Stimulated activated CD8-positive, alpha-beta memory T cell treated with anti-CD3 and anti-CD28 coated beads, Interleukin-12 subunit alpha, Interleukin-12 subunit beta, amount 100 ng/mL, for 1 hour (primary cell): Measurements from ENCODE around the gene AP3S2.

Experiments used
- DNase-seq: peaks from one replicate; pipeline ENCODE4 v3.0.0-alpha.2; 2020; ENCODE audit warnings: low read depth

Gene AP3S2

DNA sequence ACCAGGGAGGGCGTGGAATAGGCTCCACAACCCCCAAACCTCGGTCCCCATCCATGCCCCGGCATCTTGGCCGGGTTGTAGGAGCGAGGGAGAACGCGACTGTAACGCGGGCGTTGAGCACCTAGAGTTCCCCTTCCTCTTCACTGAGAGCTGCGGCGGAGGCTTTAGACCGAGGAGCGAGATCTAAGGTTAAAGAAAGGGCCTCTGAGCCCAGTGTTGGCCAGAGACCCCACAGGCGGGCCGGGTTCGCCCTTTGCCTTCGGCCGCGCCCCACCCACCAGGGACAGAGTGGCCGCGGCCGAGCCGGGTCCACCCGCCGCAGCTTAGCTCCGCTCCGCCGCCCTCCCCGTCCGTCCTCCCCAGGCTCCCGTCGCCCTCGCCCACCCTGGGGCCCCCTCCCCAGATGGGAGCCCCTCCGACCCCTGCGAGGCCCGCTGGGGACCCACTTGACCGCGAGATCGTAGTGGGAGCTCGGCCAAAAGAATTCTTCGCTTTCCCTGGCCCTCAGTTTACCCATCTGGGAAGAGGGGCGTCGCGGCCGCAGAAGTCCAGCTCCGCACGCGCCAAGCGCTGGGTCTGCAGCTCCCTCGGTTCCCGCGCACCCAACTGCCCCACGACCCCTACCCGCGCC is 79.6 kb downstream of the AP3S2 start:
- no peak for DNase-seq

DNA sequence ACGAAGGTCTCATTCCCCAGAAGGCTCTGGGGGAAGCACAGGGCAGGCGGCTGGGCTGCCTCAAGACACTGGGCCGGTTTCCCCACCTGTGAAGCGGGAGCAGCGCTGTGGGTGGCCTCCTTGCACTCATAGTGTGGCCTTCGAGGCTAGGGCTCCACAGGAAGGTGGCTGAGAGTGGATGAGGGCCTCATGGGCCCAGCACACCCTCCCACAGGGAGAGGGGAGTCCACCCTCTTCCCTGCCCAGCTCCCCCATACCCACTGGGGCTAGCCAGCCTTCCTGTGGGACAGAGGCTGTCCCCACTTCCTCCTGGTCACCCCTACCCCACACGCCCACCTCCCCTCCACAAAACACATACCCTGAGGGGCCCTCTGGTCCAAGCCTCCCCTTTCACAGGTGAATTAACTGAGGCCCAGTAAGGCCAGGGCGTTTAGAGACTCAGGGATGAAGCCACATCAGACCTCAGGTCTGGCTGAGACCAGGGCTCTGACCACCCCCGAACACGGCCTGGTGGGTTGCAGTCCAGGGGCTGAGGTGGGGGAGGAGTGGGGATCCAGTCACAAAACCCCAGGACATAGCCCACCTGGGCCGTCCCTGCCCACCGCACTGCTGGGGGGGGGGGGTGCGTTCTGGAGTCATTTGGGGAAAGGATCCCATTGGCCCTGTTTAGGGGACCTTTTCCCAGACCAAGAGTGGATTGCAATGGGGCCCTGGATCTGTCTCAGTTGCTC is 80.2 kb downstream of the AP3S2 start:
- DNase-seq = no peak

DNA sequence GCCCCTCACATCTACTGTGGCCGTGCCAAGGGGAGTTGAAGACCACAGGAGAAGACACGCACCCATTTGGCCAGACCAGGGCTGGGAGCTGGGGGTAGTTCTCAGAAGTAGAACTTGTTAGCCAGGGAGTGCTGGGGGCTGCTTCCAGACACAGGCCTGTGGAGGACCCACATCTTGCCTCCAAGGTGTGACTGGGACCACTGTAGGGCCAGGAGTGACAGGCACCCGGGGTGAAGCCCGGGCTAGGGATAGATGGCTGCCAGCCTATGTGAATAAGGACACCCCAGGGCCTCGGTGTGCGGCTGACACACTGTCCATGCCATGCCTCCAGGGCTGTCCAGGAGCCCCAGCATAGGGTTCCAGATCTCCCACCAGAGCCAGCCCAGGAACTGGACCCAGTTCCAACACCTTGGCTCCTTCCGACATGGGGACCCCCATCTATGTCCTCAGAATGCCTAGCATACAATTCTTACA is 80.9 kb downstream of the AP3S2 start:
- DNase-seq = no peak

DNA sequence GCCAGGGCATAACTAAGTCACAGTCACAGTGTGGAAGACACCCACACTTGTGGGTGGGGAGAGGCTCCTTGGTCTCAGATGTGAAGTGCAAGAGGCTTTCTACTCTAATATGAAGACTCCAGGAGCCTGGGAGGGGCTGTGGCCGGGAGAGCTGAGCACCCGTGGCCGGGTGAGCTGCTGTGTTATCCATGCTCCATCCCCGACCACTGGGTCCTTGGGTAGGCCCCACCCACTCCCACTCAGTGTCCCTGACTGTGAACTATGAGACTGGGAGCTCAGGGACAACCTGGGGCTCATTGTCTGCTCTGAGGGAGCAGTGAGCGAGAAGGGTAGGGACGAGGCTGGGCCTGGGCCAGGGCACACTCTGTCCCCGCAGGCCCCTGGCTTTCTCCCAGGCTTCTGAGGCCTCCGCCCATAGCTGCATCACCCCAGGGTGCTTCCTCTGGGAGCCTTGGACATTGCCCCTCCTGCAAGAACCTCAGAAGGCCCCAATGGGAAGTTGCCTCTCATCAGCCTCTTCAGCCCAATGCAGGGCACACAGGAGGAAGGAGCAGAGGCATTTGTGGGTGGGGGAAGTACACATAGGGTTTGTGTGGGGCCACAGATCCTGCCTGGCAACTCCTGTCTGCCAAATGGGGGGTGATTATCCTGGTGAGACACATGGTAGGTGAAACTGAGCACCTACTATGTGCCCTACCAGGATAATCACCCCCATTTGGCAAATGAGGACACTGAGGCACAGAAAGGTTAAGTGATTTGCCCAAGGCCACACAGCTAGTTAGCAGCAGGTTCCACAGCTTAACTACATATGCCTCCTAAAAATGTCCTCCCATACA is 81.6 kb downstream of the AP3S2 start:
- no peak for DNase-seq

DNA sequence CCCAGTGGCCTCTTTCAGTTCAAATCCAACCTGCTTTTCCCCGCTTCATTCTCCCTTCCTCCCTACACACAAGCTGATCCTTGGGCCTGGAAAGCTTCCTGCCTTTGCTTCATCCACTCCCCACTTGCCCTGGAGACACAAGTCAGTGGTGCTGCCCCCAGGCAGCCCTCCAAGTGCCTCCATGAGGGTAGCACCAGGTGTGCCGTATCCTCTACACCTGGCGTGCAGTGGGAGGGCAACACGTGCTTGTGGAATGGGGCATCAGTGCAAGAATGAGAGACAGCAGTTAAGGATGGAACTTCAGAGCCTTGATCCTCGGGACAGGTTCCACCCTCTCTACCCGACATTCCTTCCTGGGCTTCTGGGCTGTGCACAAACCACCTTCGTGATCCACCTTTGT is 83.0 kb downstream of the AP3S2 start:
- no peak for DNase-seq

DNA sequence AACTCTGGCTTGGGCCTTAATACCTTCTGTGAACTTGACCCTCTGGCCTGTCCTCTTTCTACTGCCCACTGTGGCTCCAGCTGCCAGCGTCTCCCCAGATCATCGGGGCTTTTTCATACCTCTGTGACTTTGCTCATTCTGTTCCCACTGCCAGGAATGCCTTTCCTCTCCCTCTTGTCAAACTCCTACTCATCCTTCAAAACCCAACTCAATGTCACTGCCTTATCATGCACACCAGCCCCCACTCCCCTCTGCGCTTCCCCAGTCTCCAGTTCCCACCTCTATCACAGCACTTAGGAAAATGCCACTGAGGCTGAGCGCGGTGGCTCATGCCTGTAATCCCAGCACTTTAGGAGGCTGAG is 84.0 kb downstream of the AP3S2 start:
- no peak for DNase-seq

DNA sequence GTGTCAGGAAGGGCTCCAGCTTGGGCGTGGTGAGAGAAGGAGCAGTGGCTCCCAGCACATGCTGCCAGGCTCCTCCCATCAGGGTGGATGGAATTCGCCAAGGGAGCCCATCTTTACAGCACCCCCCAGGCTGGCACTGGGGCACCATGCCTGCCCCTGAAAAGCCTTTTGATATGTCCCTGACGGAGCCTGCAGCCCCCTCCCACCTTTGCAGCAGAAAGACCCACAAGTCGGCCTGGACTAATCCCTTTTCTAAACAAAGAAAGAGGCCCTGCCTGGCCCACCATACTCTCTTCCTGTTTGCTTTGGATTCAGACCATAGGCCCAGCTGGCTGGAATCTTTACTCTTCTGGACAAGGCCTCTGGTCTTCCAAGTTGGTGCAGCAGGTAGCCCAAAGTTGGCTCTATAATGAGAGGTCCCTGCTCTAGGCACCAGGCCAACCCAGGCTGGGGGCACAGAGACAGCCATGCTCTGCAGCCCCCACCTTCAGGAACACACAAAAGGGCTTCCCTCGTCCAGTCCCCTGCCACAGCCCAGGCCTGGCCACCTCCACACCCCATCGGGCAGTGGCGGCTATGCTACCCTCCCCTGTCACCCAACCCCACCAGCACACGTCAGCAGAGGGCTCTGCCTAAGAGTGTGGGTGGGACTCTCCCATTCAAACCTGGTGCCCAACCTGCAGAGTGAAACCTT is 84.6 kb downstream of the AP3S2 start:
- no peak for DNase-seq

DNA sequence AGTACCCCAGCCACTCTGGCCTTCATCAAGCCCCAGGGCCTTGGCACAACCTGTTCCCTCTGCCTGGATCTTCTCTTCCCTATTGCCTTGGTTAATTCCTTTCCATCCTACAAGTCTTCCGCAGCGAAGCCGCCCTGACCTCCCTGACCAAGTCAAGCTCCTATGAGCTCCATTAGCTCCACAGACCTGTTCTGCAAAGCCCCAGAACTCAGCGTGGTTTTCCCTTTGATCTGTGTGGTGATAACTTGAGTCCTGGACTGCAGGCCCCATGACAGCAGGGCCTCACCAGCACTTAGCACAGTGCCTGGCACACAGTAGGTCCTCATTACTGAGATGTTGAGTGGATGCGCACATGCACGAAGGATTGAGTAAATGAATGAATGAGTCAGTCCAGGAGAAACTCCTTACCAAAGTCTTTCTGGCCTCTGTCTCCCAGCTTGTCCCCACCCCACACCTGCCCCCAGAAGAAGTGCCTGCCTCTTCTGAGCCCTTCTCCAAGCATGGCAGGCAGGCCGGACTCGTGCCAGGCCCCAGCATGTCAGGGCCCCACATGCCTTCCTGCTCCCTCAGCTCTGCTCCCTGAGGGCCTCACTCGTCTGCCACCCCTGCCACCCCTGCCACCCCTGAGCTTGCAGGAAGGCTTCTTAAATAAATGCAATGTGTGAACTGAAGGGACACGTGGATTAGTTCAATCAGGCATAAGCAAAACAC is 85.5 kb downstream of the AP3S2 start:
- DNase-seq = no peak

DNA sequence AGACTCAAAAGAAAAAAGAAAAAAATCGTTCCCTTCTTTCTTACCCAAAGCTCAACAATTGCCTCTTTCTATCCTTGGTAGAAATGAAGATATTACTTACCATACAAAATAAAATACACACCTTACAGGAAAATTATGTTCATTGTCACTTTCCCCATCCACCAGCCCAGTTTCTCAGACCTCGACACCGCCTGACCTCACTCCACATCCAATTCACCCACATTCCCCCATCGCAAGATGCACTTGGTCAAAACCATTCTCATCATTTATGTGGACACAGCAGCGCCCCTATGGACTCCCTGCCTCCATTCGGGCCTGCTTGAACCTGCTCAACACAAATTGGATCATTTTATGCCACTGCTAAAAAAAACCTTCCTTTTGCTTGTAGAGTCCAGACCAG is 86.1 kb downstream of the AP3S2 start:
- no peak for DNase-seq

DNA sequence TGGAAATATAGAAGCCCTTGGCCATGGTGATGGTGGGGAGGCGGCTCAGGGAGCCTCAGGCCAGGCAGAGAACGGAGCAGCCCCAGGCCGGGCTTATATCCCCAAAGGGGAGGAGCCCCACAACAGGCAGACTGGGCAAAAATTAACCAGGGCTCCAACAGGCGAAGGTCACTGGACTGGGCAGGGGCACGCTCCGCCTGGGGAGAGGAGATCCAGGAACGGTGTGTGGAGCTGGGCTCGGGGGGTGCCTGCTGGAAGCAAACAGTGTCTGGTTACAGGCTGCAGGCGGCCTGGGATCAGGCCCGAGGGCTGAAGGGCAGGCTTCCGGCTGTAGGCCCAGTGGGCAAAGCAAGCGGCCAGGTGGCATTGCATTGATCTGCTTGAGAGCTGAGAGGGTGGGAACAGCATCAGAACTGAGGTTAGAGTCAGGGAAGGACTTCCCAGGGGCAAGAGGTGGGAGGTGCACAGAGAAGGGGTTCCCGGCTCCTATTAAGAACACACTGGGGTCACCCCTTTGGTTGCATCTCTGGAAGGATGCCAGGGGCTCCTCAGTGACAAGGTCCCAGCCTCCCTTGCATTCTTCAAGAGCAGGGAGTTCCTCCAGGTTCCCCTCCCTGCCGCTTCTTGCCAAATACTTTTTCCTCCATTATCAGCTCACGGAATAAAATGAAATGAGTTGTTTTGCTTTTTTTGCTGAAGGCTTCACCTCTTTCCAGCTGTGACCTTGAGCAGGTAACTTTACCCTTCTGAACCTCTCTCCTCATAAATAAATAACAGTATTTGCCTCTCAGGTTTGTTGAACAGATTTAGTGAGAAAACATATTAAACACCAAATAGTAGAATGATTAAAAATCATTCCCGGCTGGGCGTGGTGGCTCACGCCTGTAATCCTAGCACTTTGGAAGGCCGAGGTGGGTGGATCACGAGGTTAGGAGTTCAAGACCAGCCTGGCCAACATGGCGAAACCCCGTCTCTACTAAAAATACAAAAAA is 86.9 kb downstream of the AP3S2 start:
- DNase-seq = no peak

DNA sequence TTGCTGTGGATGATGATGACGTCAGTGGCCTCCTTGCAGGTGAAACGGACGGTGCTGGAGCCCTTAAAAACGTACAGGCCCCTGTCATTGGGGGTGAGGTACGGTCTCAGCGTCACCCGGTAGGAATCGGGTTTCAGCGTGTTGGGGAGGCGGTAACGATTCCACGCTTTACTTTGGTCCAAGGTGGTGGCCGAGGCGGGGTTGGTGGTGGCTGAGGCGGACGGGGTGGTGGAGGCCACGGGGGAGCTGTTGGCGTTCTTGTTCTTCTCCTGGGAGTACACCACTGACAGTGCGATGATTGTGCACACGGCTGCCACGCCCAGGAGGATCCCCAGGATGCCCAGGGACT is 87.6 kb downstream of the AP3S2 start:
- no peak for DNase-seq

DNA sequence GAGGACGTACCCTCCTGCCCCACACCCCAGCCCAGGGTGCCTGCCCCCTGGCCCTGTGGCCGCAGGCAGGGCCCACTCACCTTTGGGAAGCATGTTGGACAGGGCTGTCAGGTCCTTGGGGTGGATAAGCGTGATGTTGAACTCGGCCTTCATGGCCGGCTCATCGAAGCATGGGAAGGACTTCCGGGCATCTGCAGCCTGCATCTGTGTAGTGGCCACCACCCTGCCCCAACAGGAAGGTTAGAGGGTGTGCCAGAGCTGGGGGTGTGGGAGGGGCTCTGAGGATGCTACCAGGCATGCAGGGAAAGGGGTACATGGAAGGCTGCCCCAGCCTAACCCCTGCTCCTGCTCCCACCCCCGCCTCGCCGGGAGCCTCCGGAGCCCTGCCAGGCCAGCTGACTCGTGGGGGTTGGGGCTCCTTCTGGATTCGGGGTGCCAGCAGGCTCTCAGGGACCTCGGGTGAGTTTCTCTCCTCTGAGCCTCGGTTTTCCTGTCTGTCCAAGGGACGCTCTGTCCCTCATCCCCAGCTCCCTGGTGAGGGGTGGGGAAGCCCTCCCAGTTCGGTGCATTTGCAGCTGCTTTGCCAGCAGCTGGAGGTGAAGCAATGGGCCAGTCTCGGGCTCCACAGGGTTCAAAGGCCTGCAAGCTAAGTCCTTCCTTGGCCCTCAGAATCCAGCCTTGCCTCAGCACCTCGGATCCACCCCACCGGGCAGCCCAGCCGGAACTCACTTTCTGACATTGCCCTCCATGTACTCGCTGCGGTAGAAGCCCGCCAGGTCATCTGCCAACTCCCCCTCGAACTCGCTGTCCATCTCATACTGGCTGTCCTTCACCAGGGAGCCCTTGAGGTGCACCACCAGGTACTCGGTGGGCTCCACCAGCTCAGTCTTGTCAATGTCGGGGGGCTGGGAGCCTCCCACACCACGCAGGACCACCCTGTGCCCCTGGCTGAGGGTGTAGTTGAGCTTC is 88.3 kb downstream of the AP3S2 start:
- DNase-seq = no peak

DNA sequence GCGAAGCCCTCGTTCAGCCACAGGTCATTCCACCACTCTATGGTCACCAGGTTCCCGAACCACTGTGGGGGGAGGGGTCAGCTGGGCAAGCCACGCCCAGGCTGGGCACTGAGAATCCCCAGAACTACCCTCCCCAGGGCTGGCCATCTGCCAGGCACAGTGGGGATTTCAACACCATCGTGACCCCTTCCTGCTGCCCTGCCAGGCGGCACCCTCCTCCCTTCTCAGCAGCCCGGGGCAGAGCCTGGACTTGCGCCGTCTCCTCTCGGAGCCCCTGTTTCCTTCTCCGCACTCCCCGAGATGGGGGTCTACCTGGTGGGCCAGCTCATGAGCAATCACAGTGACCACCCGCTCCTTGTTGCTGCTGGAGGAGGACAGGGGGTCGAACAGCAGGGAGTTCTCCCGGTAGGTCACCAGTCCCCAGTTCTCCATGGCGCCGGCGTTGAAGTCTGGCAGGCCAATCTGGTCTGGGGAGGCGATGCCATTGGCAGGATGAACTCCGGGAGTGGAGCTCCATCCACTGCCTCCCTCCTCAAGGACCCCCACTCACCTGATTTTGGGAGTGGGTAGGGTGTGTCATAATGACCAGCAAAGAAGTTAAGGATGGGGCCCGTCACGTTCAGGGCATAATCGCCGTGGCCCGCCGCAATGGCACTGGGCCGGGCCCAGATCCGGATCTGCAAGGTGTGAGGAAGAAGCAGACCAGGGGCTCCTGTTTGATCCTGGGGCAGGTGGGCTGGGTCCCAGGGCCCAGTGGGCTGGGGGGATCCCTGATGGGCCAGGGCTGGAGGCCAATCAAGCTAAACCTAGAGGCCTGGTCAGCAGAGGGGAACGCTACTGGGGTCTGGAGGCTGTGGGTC is 89.6 kb downstream of the AP3S2 start:
- DNase-seq = no peak

DNA sequence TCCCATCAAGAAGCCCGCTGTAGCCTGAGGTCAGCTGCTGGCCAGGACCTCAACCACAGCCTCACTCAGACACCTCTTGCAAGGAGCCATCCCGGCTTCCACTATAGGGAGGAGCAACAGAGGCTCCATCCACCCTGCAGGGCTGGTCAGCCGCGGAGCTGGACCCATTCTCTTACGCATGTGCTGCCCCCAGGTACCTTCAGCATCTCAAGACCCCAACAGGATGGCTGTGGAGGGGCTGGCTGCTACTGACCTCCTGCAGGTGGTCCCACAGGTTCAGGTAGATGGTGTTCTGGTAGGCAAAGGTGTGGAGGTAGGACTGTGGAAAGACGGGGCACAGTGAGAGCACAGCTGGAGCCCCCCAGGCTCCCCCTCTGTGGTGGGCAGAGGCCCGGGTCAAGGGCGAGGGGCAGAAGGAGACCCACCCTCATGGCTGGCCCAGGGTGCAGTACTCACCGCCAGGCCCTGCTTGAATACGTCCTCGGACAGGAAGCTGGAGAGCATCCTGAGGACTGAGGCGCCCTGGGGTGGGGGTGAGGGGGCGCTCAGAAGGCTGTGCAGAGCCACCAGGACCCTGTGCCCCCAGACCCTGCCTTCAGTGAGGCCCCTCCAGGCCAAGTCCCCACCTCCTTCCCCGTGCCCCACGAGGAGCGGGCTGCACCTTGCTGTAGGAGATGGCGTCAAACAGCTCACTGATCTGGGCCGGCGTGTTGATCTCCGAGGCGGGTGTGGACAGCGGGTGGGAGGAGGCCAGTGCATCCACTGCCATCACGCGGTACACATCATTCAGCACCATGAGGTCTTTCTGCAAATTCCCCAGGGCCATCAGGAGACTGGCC is 90.6 kb downstream of the AP3S2 start:
- DNase-seq = no peak

DNA sequence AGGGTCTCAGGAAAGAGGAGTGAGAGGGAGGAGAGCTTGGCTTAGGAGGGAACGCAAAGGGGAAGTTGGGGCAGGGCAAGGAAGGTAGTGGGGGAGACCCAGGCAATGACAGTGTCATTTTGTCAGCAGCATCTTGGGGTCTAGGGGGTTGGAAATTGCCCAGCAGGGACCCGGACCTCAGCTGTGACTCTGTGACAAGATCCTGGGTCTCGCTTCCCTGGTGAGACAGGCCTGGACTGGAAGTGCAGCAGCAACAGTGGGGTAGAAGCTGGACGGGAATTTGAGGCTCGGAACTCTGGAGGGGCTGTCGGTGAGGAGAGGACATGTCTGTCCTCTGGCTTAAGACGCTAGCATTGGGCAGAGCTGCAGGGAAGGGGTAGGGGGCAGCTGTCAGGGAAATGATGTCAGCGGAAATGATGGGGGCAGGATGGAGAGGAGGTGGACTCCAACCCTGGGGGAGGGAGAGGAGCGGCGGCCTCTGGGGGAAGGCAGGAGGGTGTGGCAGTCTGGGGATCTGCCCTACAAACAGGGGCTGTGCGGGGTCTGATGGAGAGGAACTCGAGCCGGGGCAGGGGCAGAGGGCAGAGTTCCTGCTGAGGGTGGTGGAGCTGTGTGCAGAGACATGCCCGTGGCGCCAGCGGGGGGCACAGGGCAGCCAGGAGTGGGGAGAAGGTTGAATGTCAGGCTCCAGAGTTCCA is 91.4 kb downstream of the AP3S2 start:
- DNase-seq = no peak

DNA sequence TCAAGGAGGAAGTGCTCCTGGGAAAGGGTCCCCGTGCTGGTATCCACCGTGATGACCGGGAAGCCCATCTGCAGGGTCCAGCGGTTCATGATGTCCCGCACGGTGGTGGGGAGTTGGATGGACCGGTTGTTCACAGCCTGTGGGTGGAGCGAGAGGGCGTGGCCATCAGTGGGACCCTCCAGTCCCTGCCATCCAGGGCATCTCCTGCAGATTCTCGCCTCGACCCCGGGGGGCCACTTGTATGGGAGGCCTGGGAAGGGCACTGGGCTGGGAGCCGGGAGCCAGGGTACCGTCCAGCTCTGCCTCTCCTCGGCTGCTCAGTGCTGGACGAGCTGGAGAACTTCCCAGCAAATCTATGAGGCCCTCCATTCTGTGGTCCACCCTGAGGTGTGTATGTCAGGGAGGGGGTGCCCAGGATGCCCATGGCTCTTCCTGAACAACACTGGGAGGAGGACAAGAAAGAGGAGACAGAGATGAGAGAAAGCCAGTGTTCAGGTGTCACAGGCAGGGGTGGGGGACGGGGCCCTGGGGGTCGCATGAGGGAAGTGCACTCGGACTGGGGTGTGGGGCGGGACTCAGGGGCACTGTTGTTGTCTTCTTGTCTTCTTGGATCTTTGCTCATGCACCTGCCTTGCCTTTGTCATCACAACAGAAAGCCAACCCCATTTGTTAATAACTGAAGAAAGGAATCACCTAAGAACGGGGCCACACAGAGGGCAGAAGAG is 92.2 kb downstream of the AP3S2 start:
- DNase-seq = no peak
